GM19328 (cell line): ENCODE results near the gene RAD51B.

Experiments used
- ATAC-seq: cut with Tn5 transposase; IDR thresholded peaks from one replicate; pipeline ENCODE4 v1.9.1; 2021; ENCODE audit warnings: mild to moderate bottlenecking, moderate library complexity; ENCODE audit not compliant: unreplicated experiment

The RAD51B gene

GRCh38 chr14:68612049-68612448 is 792.5 kb downstream of the RAD51B start:
- no peak for ATAC-seq

DNA sequence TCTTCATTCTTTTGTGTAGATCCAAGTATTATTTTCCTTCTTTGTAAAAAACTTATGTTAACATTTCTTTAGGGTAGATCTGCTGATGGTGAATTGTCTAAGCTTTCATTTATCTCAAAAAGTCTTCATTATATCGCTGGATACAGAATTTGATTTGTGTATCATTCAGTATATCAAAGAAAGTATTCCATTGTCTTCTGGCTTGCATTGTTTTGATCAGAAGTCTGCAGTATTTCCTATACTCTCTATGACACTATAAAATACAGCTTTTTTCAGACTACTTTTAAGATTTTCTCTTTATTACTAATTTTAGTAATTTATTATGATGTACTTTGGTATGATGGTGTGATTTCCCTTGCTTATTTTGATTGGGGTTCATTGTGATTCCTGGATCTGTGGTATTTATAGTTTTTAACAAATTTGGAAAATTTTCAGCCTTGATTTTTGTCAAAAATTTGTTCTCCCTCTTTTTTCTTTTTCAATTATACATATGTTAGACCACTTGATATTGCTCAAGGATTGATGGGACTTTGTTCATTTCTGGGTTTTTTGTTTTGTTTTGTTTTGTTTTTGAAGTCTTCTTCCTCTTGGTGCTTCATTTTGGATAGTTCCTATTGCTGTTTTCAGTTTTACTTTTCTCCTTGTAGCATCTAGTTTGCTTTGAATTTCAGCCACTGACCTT is 796.8 kb downstream of the RAD51B start:
- ATAC-seq: no peak

GRCh38 chr14:68619790-68620574 is 800.4 kb downstream of the RAD51B start:
- ATAC-seq: no peak

GRCh38 chr14:68621400-68622365 is 802.1 kb downstream of the RAD51B start:
- no peak for ATAC-seq

- no peak for ATAC-seq
Measured at GRCh38 chr14:68622856-68623255, 803.3 kb downstream of the RAD51B start.

DNA sequence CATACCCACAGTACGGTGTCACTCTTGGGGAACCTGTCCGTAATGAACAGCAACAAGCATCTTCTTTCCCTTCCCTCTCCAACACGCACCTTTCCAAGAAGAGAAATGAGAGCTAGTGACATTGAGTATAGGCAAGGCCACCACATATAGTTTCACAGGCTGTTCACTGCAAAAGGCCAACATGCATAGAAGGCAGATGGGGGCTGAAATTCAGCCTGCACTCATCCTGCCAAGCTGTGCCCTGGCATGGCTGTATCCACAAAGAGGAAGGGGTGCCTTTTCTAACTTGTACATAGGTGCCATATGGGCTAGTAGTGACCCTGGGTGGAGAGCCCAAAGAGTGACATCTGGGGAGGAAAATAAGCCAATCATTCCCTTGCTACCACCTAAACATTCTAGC is 803.7 kb downstream of the RAD51B start:
- no peak for ATAC-seq

DNA sequence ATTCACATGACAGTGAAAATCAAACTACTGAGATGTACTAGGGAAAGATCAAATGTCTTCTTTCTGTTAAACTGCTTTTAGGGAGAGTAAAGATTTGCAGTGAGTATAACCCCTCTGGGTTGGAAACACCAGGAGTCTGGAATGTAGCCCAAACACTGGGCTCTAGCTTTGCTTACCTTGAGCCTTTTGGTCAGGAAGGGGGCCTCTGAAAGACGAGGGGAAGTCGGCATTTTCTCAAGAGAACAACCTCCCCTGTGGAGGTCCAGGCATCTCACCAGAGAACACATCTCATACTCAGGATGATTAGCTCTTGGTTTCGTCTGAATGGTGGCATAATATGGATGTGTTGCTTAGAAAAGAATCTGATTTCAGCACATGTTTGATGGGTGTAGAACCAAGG is 804.2 kb downstream of the RAD51B start:
- ATAC-seq: no peak

GRCh38 chr14:68624541-68625220 is 805.1 kb downstream of the RAD51B start:
- ATAC-seq: no peak

GRCh38 chr14:68625366-68626090 is 805.9 kb downstream of the RAD51B start:
- no peak for ATAC-seq

DNA sequence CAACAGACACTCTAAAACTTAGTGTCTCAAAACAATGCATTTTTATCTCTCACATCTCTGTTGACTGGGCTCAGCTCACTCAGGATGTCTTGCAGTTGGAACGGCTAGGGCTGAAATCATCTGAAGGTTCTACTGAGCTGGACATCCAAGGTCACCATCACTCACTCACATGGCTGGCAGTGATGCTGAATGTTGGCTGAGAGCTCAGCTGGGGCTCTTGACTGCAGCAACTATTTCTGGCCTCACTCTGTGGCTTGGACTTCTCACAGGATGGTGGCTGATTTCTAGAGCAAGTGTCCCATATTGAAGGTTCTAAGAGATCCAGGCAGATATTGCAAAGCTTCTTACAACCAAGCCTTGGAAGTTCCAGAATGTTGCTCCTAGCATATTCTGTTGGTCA is 806.8 kb downstream of the RAD51B start:
- no peak for ATAC-seq

- no peak for ATAC-seq
Measured at GRCh38 chr14:68627050-68627867, 807.7 kb downstream of the RAD51B start.

- no peak for ATAC-seq
Measured at GRCh38 chr14:68627868-68628604, 808.5 kb downstream of the RAD51B start.

- no peak for ATAC-seq
Measured at GRCh38 chr14:68628605-68629310, 809.2 kb downstream of the RAD51B start.

DNA sequence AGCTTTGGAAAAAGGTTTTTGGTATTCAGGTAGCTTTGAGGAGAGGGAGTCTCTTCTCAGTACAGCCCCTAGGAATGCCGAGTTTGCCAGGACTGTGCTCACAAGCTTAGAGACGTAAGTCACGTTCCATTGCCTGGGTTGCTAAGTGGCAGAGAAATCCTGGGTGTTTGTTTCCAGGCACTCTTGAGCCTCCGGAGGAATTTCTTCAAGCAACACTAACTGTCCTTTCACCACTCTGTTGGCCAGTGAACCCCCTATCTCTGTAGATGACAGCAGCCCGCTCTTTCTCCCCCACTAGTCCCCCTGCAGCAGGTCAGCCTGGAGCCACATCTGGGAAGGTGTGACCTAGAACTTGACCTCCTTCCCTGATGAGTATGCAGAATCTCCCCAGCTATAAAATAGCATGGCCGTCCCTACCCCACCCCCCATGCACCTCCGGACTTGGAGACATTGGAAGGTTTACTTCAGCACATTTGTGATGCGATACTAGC is 810.5 kb downstream of the RAD51B start:
- ATAC-seq: no peak

DNA sequence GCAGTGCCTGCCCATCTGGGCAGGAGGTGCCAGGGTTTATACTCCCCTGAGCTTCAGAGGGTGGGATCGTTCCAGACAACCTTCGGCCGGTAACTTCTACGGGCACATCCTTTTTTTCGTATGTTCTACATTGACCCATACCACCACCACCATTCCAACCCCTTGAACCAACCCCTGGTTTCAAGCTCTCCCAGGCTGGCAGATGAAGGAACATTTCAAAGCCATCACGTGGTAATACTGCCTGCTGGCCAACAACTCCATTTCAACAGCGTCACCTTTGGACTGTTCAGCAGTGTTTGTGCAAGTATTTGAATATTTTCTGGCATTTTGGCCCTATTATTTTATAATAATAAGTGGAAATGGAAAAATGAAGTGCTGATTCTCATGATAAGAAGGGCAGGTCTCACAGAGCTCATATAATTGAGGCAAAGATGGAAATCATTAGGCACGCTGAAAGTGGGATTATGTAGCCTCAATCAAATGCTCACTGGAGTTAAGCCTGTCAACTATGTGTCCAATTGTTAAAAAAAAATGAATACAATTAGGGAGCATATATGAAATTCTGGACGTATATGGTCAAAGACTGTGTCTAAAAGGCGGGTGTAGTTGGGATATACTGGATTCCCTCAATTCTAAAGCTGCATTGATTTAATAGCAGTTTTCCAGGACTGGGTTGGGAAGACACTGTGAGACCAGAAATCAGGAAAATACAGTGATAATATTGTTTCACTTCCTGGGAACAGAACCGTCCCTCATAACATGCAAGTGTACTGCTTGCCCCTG is 811.2 kb downstream of the RAD51B start:
- no peak for ATAC-seq

- no peak for ATAC-seq
Measured at GRCh38 chr14:68631394-68632053, 811.9 kb downstream of the RAD51B start.
